Measurements from ENCODE around the gene TLN1.

The TLN1 gene

GRCh38 chr9:35705836-35706430, 26.1 kb downstream of the TLN1 start:
- no peak for DNase-seq (ENCODE audit: low read depth, low spot score)

- DNase-seq (ENCODE audit: low read depth, low spot score): no peak
Observed at GRCh38 chr9:35705372-35705771, 26.6 kb downstream of the TLN1 start.

- DNase-seq (ENCODE audit: low read depth, low spot score): no peak
Observed at GRCh38 chr9:35703906-35704672, 27.9 kb downstream of the TLN1 start.

GRCh38 chr9:35702696-35703095, 29.3 kb downstream of the TLN1 start:
- DNase-seq (ENCODE audit: low read depth, low spot score): no peak

GRCh38 chr9:35700942-35701341, 31.1 kb downstream of the TLN1 start:
- DNase-seq (ENCODE audit: low read depth, low spot score): no peak

GRCh38 chr9:35700031-35700430, 32.0 kb downstream of the TLN1 start:
- no peak for DNase-seq (ENCODE audit: low read depth, low spot score)

GRCh38 chr9:35698231-35698630, 33.8 kb downstream of the TLN1 start:
- no peak for DNase-seq (ENCODE audit: low read depth, low spot score)

GRCh38 chr9:35697486-35697885, 34.5 kb downstream of the TLN1 start:
- DNase-seq (ENCODE audit: low read depth, low spot score): no peak

GRCh38 chr9:35696520-35697215, 35.3 kb downstream of the TLN1 start:
- DNase-seq (ENCODE audit: low read depth, low spot score): no peak

GRCh38 chr9:35695943-35696401, 36.0 kb downstream of the TLN1 start:
- no peak for DNase-seq (ENCODE audit: low read depth, low spot score)

GRCh38 chr9:35691757-35692301, 40.2 kb downstream of the TLN1 start:
- DNase-seq (ENCODE audit: low read depth, low spot score): no peak

GRCh38 chr9:35691334-35691650, 40.7 kb downstream of the TLN1 start:
- no peak for DNase-seq (ENCODE audit: low read depth, low spot score)

GRCh38 chr9:35690614-35691333, 41.2 kb downstream of the TLN1 start:
- DNase-seq (ENCODE audit: low read depth, low spot score): no peak

GRCh38 chr9:35690294-35690613, 41.7 kb downstream of the TLN1 start:
- no peak for DNase-seq (ENCODE audit: low read depth, low spot score)

GRCh38 chr9:35689542-35690293, 42.3 kb downstream of the TLN1 start, which contains the start of gene TPM2:
TSS of gene TPM2 (minus strand) at chr9:35689925. CDS start at chr9:35689817, 108 bp downstream.
- no peak for DNase-seq (ENCODE audit: low read depth, low spot score)

- no peak for DNase-seq (ENCODE audit: low read depth, low spot score)
Observed at GRCh38 chr9:35688558-35689541, 43.1 kb downstream of the TLN1 start.

- no peak for DNase-seq (ENCODE audit: low read depth, low spot score)
Observed at GRCh38 chr9:35687972-35688557, 43.9 kb downstream of the TLN1 start.

- no peak for DNase-seq (ENCODE audit: low read depth, low spot score)
Observed at GRCh38 chr9:35687306-35687705, 44.7 kb downstream of the TLN1 start.

Measured in brain pericyte (primary cell).